GM12878 (cell line): ENCODE results near the gene AMBRA1.

Experiments
- ASH2L ChIP-seq: fragments of 300-600, 200-600 bp; sonication (generic); IDR thresholded peaks from 2 replicates; pipeline ENCODE4 v1.6.1; 2017; ENCODE audit warnings: low read depth, mild to moderate bottlenecking, borderline replicate concordance
- BRCA1 ChIP-seq: IDR thresholded peaks from 2 replicates; pipeline ENCODE4 v1.6.1; 2011; ENCODE audit warnings: low read depth, low read length, improper control_type of control experiment
- E4F1 ChIP-seq: fragments of 450-650 bp; IDR thresholded peaks from 2 replicates; pipeline ENCODE4 v1.6.1; 2018; ENCODE audit warnings: borderline replicate concordance, mild to moderate bottlenecking; ENCODE audit not compliant: partially characterized antibody
- EP300 ChIP-seq, 2 experiments: fragments of 150-350 bp in 1 of 2; IDR thresholded peaks; 2 replicates each; pipeline ENCODE4 v1.6.1; 2011 to 2012; ENCODE audit warnings: low read depth in 2 of 2, low read length in 2 of 2, borderline replicate concordance in 1 of 2, improper control_type of control experiment in 1 of 2, inconsistent platforms in 1 of 2; ENCODE audit not compliant: control insufficient read depth in 1 of 2
- ETV6 ChIP-seq, 2 experiments: fragments of 450-650 bp in 1 of 2; IDR thresholded peaks in 1 of 2; conservative IDR thresholded peaks in 1 of 2; 2 replicates each; pipeline ENCODE4 v1.6.1; 2014; ENCODE audit warnings: antibody characterized with exemption in 1 of 2, borderline replicate concordance in 1 of 2, low read depth in 1 of 2, mild to moderate bottlenecking in 1 of 2, moderate library complexity in 1 of 2
- MLLT1 ChIP-seq: fragments of 450-650 bp; IDR thresholded peaks from 2 replicates; pipeline ENCODE4 v1.6.1; 2016; ENCODE audit warnings: mild to moderate bottlenecking
- POLR2A ChIP-seq: IDR thresholded peaks from 2 replicates; pipeline ENCODE4 v1.6.1; 2011; ENCODE audit warnings: low read depth, mild to moderate bottlenecking, low read length
- RB1 ChIP-seq: fragments of 450-650 bp; formaldehyde crosslinking; IDR thresholded peaks from 2 replicates; pipeline ENCODE4 v1.6.1; 2017; ENCODE audit warnings: mild to moderate bottlenecking, borderline replicate concordance
- RFX5 ChIP-seq: IDR thresholded peaks from 2 replicates; pipeline ENCODE4 v1.6.1; 2011; ENCODE audit warnings: low read depth, low read length, improper control_type of control experiment
- SP1 ChIP-seq: IDR thresholded peaks from one replicate; pipeline ENCODE4 v1.6.1; 2011; ENCODE audit warnings: low read depth, low read length
- ZSCAN29 ChIP-seq: fragments of 450-650 bp; IDR thresholded peaks from 2 replicates; pipeline ENCODE4 v1.6.1; 2017; ENCODE audit warnings: mild to moderate bottlenecking, moderate library complexity

GRCh38 chr11:46543564-46543963 lies 50.3 kb downstream of the AMBRA1 start:
- no peak for TF ChIP-seq RFX5
- no peak for TF ChIP-seq SP1
- TF ChIP-seq E4F1 = no peak
- TF ChIP-seq MLLT1 = no peak
- TF ChIP-seq POLR2A = no peak
- TF ChIP-seq BRCA1 = no peak
- no peak for TF ChIP-seq RB1
- no peak for TF ChIP-seq ZSCAN29
- no peak for TF ChIP-seq ETV6 (conservative IDR thresholded peaks at IDR 0.05 in 1 of 2, IDR thresholded peaks at IDR 0.05 in 1 of 2; ENCODE audit: borderline replicate concordance in 1 of 2, low read depth in 1 of 2)
- no peak for TF ChIP-seq EP300 (IDR thresholded peaks at IDR 0.05; ENCODE audit: borderline replicate concordance in 1 of 2, control insufficient read depth in 1 of 2, low read depth in 2 of 2, low read length in 2 of 2)
- TF ChIP-seq ASH2L = no peak
